HG02571 (cell line): ENCODE measurements around the gene HNRNPM.

Source experiments
- ATAC-seq: cut with Tn5 transposase; IDR thresholded peaks from one replicate; pipeline ENCODE4 v1.9.1; 2021; ENCODE audit warnings: mild to moderate bottlenecking, moderate library complexity; ENCODE audit not compliant: unreplicated experiment

HNRNPM gene

GRCh38 chr19:8484331-8484894, 39.6 kb downstream of the HNRNPM start:
- ATAC-seq = no peak

- ATAC-seq = no peak
Observed at GRCh38 chr19:8485561-8486371, 41.0 kb downstream of the HNRNPM start.

- no peak for ATAC-seq
Observed at GRCh38 chr19:8486661-8487136, 41.9 kb downstream of the HNRNPM start.

- ATAC-seq = no peak
Observed at GRCh38 chr19:8487137-8487851, 42.5 kb downstream of the HNRNPM start.

- ATAC-seq = no peak
Observed at GRCh38 chr19:8488365-8488764, 43.6 kb downstream of the HNRNPM start.

- no peak for ATAC-seq
Observed at GRCh38 chr19:8489561-8490394, 45.0 kb downstream of the HNRNPM start.

GRCh38 chr19:8490395-8490760, 45.6 kb downstream of the HNRNPM start:
- ATAC-seq = no peak

GRCh38 chr19:8490873-8491272, 46.1 kb downstream of the HNRNPM start:
- no peak for ATAC-seq

- no peak for ATAC-seq
Observed at GRCh38 chr19:8491574-8491973, 46.8 kb downstream of the HNRNPM start.

GRCh38 chr19:8494158-8494557, 49.4 kb downstream of the HNRNPM start:
- no peak for ATAC-seq

- ATAC-seq = no peak
Observed at GRCh38 chr19:8498295-8498694, 53.5 kb downstream of the HNRNPM start.

- no peak for ATAC-seq
Observed at GRCh38 chr19:8499048-8499833, 54.5 kb downstream of the HNRNPM start.

GRCh38 chr19:8500158-8500557, 55.4 kb downstream of the HNRNPM start:
- no peak for ATAC-seq

GRCh38 chr19:8501516-8501915, 56.7 kb downstream of the HNRNPM start:
- no peak for ATAC-seq

- no peak for ATAC-seq
Observed at GRCh38 chr19:8501981-8502380, 57.2 kb downstream of the HNRNPM start.

- ATAC-seq = no peak
Observed at GRCh38 chr19:8503510-8503909, 58.7 kb downstream of the HNRNPM start.

- ATAC-seq = no peak
Observed at GRCh38 chr19:8504171-8504570, 59.4 kb downstream of the HNRNPM start.

- no peak for ATAC-seq
Observed at GRCh38 chr19:8504919-8505318, 60.1 kb downstream of the HNRNPM start.

GRCh38 chr19:8505680-8506401, 61.1 kb downstream of the HNRNPM start:
- ATAC-seq = no peak
